Measurements from ENCODE around the gene BIK. TPM values are rescaled to one million over a fixed set of nuclear protein-coding genes. Genes with fewer than 3 reads are reported as not detected.

BIK gene
- total RNA-seq, 1 donor from 2014 or later: 5.4 TPM

DNA sequence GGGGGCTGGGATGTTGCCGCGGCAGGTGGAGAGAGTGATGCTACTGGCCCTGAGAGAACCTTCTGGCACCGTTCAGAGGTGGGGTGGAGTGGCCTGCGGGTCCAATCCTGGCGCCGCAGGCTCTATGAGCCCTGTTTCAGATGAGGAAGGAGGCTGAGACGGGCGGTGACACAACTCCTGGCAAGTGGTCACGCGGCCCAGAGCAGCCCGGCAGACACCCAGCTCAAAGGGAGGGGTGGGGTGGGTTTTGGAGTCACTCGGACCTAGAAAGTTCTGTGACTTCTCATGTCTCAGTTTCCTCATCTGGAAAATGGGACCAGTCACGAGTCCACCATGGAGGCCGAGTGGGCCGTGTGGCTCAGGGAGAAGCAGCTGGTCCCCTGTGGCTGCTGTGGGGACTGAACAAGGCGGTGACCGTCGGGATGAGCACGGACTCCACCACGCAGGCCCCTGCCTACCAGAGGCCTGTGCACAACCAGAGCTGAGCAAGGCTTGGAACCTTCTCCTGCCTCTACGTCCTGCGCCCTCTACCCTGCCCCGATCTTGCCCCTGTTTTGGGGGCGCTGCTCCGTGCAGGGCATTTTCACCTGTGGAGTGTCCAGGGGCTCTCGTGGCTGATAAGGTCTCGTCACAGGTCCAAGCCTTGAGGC is 44.5 kb downstream of the BIK start:
- no peak for DNase-seq (ENCODE audit: extremely low spot score, unreplicated experiment)
- Mint-ChIP-seq H3K4me3 (no peak overlapping the region), H3K36me3 (no peaks in the 10 kb centered on the region), H3K27ac (no peak overlapping the region), H3K4me1 (ENCODE audit: unreplicated experiment) (peaks cover 13% of the 10 kb centered on the region), H3K27me3 (peaks cover 3% of the 10 kb centered on the region), H3K9me3 (no peaks in the 10 kb centered on the region)
- TF ChIP-seq, protein P1, sequence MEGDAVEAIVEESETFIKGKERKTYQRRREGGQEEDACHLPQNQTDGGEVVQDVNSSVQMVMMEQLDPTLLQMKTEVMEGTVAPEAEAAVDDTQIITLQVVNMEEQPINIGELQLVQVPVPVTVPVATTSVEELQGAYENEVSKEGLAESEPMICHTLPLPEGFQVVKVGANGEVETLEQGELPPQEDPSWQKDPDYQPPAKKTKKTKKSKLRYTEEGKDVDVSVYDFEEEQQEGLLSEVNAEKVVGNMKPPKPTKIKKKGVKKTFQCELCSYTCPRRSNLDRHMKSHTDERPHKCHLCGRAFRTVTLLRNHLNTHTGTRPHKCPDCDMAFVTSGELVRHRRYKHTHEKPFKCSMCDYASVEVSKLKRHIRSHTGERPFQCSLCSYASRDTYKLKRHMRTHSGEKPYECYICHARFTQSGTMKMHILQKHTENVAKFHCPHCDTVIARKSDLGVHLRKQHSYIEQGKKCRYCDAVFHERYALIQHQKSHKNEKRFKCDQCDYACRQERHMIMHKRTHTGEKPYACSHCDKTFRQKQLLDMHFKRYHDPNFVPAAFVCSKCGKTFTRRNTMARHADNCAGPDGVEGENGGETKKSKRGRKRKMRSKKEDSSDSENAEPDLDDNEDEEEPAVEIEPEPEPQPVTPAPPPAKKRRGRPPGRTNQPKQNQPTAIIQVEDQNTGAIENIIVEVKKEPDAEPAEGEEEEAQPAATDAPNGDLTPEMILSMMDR (conservative IDR thresholded peaks at IDR 0.05): no peak

DNA sequence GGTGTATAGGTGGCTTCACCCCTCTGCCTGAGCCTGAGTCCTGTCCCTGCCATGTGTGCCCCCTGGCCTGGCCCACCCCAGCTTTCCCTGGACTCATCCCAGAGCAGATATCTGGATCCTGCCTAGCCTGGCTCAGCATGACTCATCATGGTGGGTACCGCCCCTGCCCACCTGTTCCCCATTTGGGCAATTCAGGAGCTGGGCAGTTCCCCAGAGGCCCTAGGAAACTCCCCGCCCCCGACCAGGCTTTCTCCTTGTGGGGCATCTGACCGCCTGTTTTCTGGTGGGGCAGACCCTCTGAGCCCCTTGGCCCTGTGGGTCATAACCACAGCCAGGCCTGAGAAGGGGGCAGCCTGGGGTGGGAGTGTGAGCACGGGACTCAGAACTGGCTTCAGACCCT is 45.2 kb downstream of the BIK start:
- Mint-ChIP-seq H3K27me3 (peaks cover 3% of the 10 kb centered on the region), H3K4me1 (ENCODE audit: unreplicated experiment) (peaks cover 11% of the 10 kb centered on the region), H3K4me3 (no peak overlapping the region), H3K27ac (no peak overlapping the region), H3K36me3 (no peaks in the 10 kb centered on the region), H3K9me3 (no peaks in the 10 kb centered on the region)
- TF ChIP-seq, protein P1 (conservative IDR thresholded peaks at IDR 0.05): no peak
- no peak for DNase-seq (ENCODE audit: extremely low spot score, unreplicated experiment)

DNA sequence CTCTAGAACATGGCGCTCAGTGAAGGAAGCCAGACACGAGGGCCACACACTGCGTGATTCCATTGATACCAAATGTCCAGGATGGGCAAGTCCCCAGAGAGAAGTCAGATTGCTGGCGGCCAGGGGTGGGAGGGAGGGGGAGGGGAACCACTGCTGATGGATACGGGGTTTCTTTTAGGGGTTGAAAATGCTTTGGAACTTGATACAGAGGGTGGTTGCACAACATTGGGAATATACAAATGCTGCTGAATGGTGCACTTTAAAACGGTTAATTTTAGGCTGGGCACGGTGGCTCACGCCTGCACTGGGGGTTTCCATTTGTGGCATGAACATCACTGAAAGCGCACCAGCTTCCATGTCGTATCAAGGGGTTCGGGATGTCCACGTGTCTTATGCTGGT is 45.9 kb downstream of the BIK start:
- H3K27ac Mint-ChIP-seq: no peak overlapping the region

DNA sequence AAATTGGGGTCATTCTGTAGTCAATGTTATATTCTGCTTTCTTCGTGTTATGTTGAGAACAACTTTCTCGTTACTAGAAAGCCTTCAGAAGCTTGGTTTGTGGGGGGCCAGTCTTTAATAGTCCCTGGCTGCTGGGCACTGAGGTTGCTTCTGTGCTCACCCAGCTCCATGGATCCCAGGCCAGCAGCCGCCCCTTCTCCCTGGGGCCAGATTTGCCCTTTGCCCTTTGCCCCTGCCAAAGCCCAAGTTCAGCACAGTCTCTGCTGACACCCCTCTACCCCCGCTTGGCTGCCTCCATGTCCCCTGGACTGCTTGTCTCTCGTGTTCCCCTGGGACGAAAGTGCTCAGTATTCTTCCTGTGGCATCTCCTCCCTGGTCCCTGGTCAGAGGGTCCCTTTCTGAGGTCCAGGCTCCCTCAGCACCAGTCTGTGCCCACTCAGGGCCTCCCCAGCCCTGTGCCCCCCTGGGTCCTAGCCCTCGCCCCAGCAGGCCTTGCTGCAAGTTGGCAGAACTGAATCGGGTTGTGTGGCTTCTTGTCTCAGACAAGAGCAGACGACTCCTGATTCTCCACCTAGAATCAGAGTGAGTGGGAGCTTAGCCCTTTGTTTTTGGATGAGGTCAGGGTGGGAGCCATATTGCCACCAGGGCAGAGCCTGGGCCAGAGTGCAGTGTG is 47.5 kb downstream of the BIK start:
- H3K27me3 Mint-ChIP-seq: no peaks in the 10 kb centered on the region

More for the DNA sequence above, 45.9 kb downstream of the BIK start:
- Mint-ChIP-seq H3K4me1 (ENCODE audit: unreplicated experiment) (peaks cover 7% of the 10 kb centered on the region), H3K4me3 (no peak overlapping the region), H3K36me3 (no peaks in the 10 kb centered on the region), H3K9me3 (no peaks in the 10 kb centered on the region), H3K27me3 (no peaks in the 10 kb centered on the region)
- no peak for DNase-seq (ENCODE audit: extremely low spot score, unreplicated experiment)
- TF ChIP-seq, protein P1 (conservative IDR thresholded peaks at IDR 0.05): no peak

DNA sequence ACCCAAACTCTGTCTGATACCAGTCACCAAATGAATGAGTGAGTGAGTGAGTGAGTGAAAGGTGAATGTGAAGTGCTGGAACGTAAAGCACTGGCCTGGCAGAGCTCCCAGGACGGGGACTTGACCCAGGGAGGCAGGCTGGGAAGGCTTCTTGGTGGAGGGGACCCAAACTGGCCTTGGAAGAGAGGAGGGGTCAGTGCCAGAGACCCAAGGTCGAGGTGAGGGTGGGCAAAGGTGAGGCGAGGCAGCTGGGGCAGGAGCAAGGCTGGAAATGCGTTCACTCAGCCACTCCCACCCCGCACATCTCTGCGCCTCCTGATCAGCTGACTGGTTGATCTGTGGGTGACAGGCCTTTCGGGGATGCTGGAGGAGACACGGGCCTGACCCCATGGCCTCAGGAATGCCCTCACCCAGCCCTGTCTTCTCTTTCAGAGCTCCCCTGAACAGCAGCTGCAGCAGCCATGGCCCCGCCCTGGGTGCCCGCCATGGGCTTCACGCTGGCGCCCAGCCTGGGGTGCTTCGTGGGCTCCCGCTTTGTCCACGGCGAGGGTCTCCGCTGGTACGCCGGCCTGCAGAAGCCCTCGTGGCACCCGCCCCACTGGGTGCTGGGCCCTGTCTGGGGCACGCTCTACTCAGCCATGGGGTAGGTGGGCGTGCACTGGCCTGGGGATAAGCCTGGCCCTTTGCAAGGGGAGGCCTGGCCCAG is 48.4 kb downstream of the BIK start:
- TF ChIP-seq, protein P1 (conservative IDR thresholded peaks at IDR 0.05): no peak
- Mint-ChIP-seq H3K27ac (no peak overlapping the region), H3K9me3 (no peaks in the 10 kb centered on the region), H3K27me3 (no peaks in the 10 kb centered on the region), H3K4me3 (no peak overlapping the region), H3K4me1 (ENCODE audit: unreplicated experiment) (peaks cover 4% of the 10 kb centered on the region), H3K36me3 (no peaks in the 10 kb centered on the region)
- no peak for DNase-seq (ENCODE audit: extremely low spot score, unreplicated experiment)

More for the DNA sequence above, 47.5 kb downstream of the BIK start:
- H3K36me3 Mint-ChIP-seq: no peaks in the 10 kb centered on the region
- TF ChIP-seq, protein P1 (conservative IDR thresholded peaks at IDR 0.05): no peak
- peaks cover 5% of the 10 kb centered on the region for H3K4me1 Mint-ChIP-seq (ENCODE audit: unreplicated experiment)
- H3K4me3 Mint-ChIP-seq: no peak overlapping the region
- no peak for DNase-seq (ENCODE audit: extremely low spot score, unreplicated experiment)
- no peaks in the 10 kb centered on the region for H3K9me3 Mint-ChIP-seq
- no peak overlapping the region for H3K27ac Mint-ChIP-seq
